HFF-Myc (cell line): ENCODE measurements around the gene SPARCL1.

Experiments used
- DNase-seq: peaks from one replicate; pipeline ENCODE4 v3.0.0-alpha.2; 2011; ENCODE audit warnings: low read depth; ENCODE audit errors: extremely low read depth
- H3K4me3 ChIP-seq: replicated peaks from 2 replicates; pipeline ENCODE4 v1.5.1; 2011; ENCODE audit warnings: low read depth, mild to moderate bottlenecking, control low read depth, low read length
- CTCF ChIP-seq: IDR thresholded peaks from 2 replicates; pipeline ENCODE4 v1.5.1; 2012; ENCODE audit warnings: mild to moderate bottlenecking, low read depth, low read length, control low read depth; ENCODE audit errors: missing control alignments

The SPARCL1 gene

GRCh38 chr4:87530868-87531267 lies 1.7 kb upstream of the SPARCL1 start:
- no peak for TF ChIP-seq CTCF
- H3K4me3 ChIP-seq = no peak overlapping the region
- no peak for DNase-seq

- no peak for DNase-seq
- H3K4me3 ChIP-seq = no peak overlapping the region
- TF ChIP-seq CTCF = no peak
These were observed 1.1 kb upstream of the SPARCL1 start for GRCh38 chr4:87530229-87530628.

- H3K4me3 ChIP-seq = no peak overlapping the region
- TF ChIP-seq CTCF = no peak
- DNase-seq = no peak
These were observed 1.6 kb downstream of the SPARCL1 start for GRCh38 chr4:87527431-87528220.

- H3K4me3 ChIP-seq = no peak overlapping the region
- no peak for TF ChIP-seq CTCF
- no peak for DNase-seq
These were observed 3.4 kb downstream of the SPARCL1 start for GRCh38 chr4:87525636-87526295.

GRCh38 chr4:87524456-87524855 lies 4.7 kb downstream of the SPARCL1 start:
- no peak for DNase-seq
- H3K4me3 ChIP-seq = no peak overlapping the region
- no peak for TF ChIP-seq CTCF

- DNase-seq = no peak
- no peak for TF ChIP-seq CTCF
- H3K4me3 ChIP-seq = no peak overlapping the region
These were observed 5.9 kb downstream of the SPARCL1 start for GRCh38 chr4:87523307-87523706.
